PC-9 (cell line): ENCODE measurements around the gene ABI3BP. TPM values are rescaled to one million over a fixed set of nuclear protein-coding genes. Genes with fewer than 3 reads are reported as not detected.
A peak's percentile ranks its signal among the peaks of the same experiment; 100 is the strongest.

Source experiments
- BruUV-seq: library from RNA; stranded (reverse); fragments of 400-500 nt; replicated peaks from 2 replicates; lab custom pipeline; 2021; lab: Mats Ljungman, UMichigan
- CTCF ChIA-PET: fragments of 300-600 bp; sonication (Branson Sonifier 250); formaldehyde crosslinking; loops from one replicate; lab custom pipeline; 2022; ENCODE audit warnings: antibody characterized with exemption; lab: Charles Lee
- POLR2A ChIA-PET: fragments of 300-600 bp; sonication (Branson Sonifier 250); formaldehyde crosslinking; loops from one replicate; lab custom pipeline; 2022; ENCODE audit warnings: antibody characterized with exemption; ENCODE audit not compliant: unreplicated experiment; lab: Charles Lee
- DNase-seq, 2 experiments: peaks; one replicate each; pipeline versions ENCODE4 v3.0.0 to v3.0.0-alpha.2; 2015 to 2022; ENCODE audit warnings: mixed read lengths in 1 of 2
- H2AFZ ChIP-seq: fragments of 200-600 bp; sonication (generic); 2 replicates; pipeline ENCODE4 v1.8.1; 2017; ENCODE audit warnings: antibody characterized with exemption
- H3F3A ChIP-seq: fragments of 200-600 bp; sonication (generic); 2 replicates; pipeline ENCODE4 v1.8.1; 2017; ENCODE audit warnings: antibody characterized with exemption, mild to moderate bottlenecking, low read depth; ENCODE audit not compliant: insufficient read depth
- H3K27ac ChIP-seq: fragments of 200-600 bp; sonication (generic); 2 replicates; pipeline ENCODE4 v1.6.1; 2016; ENCODE audit warnings: mixed run types
- H3K27me3 ChIP-seq: fragments of 200-600 bp; sonication (generic); 2 replicates; pipeline ENCODE4 v1.6.1; 2016; ENCODE audit warnings: low read depth, mixed run types; ENCODE audit not compliant: insufficient read depth
- H3K36me3 ChIP-seq: fragments of 200-600 bp; sonication (generic); 2 replicates; pipeline ENCODE4 v1.6.1; 2016; ENCODE audit warnings: low read depth, mixed run types
- H3K4me1 ChIP-seq: fragments of 200-600 bp; sonication (generic); replicated peaks from 2 replicates; pipeline ENCODE4 v1.6.1; 2016; ENCODE audit warnings: mixed run types; ENCODE audit not compliant: insufficient read depth
- H3K4me2 ChIP-seq: fragments of 200-600 bp; sonication (generic); 2 replicates; pipeline ENCODE4 v1.6.1; 2017; ENCODE audit warnings: mixed run types
- H3K4me3 ChIP-seq: fragments of 200-600 bp; sonication (generic); 2 replicates; pipeline ENCODE4 v1.6.1; 2016; ENCODE audit warnings: mixed run types
- H3K79me2 ChIP-seq: fragments of 200-600 bp; sonication (generic); 2 replicates; pipeline ENCODE4 v1.6.1; 2017; ENCODE audit warnings: low read depth, mixed run types
- H3K9me2 ChIP-seq: fragments of 200-600 bp; sonication (generic); 2 replicates; pipeline ENCODE4 v1.8.1; 2017; ENCODE audit warnings: mild to moderate bottlenecking; ENCODE audit not compliant: insufficient read depth
- H3K9me3 ChIP-seq: fragments of 200-600 bp; sonication (generic); 2 replicates; pipeline ENCODE4 v1.8.1; 2016; ENCODE audit warnings: low read depth; ENCODE audit not compliant: insufficient read depth
- H4K20me1 ChIP-seq: fragments of 200-600 bp; sonication (generic); 2 replicates; pipeline ENCODE4 v1.8.1; 2017; ENCODE audit not compliant: insufficient read depth
- EZH2 ChIP-seq: fragments of 200-600 bp; sonication (generic); IDR thresholded peaks from 2 replicates; pipeline ENCODE4 v1.8.0; 2017; ENCODE audit warnings: antibody characterized with exemption, low read depth
- intact Hi-C: fragments of 100-400 bp; cut with micrococcal nuclease; formaldehyde crosslinking; loops from one replicate; pipeline ENCODE4 v1.10.0; 2022; ENCODE audit not compliant: unreplicated experiment
- total RNA-seq: library from RNA; stranded (reverse); gene quantifications from 2 replicates; pipeline ENCODE4 v1.2.3, GENCODE V29; 2021
- TF ChIP-seq, protein P1 (sequence below): fragments of 200-600 bp; sonication (generic); conservative IDR thresholded peaks from 2 replicates; pipeline ENCODE4 v1.6.1; 2017; ENCODE audit warnings: mixed run types, antibody characterized with exemption, mild to moderate bottlenecking, moderate library complexity

ABI3BP gene
- total RNA-seq, 1 experiment from 2014 or later: 4.2 TPM

DNA sequence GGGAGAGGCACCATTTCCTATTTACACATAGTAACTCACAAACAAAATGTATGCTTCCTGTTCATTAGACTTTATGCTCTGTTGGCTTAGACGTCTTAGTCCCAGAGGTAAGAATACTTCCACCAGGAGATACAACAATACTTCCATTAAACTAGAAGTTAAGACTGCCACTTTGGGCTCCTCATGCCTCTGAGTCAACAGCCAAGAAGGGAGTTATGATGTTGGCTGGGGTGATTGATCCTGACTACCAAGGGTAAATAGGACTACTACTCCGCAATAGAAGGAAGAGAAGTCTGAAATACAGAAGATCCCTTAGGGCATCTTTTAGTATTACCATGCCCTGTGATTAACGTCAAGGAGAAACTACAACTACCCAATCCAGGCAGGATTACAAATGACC lies 43.5 kb upstream of the ABI3BP start:
- DNase-seq: peak in 1 of 2 experiments; percentile 86
- Histone ChIP-seq H4K20me1 (no peaks in the 10 kb centered on the region), H3K4me3 (peak overlapping the region; percentile 3; the same call in 1 of the 2 replicates), H3K4me2 (peak overlapping the region; percentile 61), H3K27ac (peak overlapping the region; percentile 92), H3K36me3 (peaks cover 4% of the 10 kb centered on the region; the same call in 1 of the 2 replicates), H3F3A (peaks cover 31% of the 10 kb centered on the region), H3K9me3 (peaks cover 47% of the 10 kb centered on the region), H3K4me1 (peaks cover 36% of the 10 kb centered on the region), H2AFZ (peak overlapping the region; percentile 68), H3K79me2 (no peaks in the 10 kb centered on the region), H3K9me2 (no peaks in the 10 kb centered on the region), H3K27me3 (no peaks in the 10 kb centered on the region)
- no peak for TF ChIP-seq EZH2
- TF ChIP-seq, protein P1, sequence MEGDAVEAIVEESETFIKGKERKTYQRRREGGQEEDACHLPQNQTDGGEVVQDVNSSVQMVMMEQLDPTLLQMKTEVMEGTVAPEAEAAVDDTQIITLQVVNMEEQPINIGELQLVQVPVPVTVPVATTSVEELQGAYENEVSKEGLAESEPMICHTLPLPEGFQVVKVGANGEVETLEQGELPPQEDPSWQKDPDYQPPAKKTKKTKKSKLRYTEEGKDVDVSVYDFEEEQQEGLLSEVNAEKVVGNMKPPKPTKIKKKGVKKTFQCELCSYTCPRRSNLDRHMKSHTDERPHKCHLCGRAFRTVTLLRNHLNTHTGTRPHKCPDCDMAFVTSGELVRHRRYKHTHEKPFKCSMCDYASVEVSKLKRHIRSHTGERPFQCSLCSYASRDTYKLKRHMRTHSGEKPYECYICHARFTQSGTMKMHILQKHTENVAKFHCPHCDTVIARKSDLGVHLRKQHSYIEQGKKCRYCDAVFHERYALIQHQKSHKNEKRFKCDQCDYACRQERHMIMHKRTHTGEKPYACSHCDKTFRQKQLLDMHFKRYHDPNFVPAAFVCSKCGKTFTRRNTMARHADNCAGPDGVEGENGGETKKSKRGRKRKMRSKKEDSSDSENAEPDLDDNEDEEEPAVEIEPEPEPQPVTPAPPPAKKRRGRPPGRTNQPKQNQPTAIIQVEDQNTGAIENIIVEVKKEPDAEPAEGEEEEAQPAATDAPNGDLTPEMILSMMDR: no peak
- intact Hi-C loops: loop anchor here (1.0 to 10.0 kb wide), 7 partner anchors 30 to 648 kb away; partner anchors contain the start of genes RPL24 and TMEM45A
- BruUV-seq: TSS peak; percentile 99
- CTCF ChIA-PET: no interaction called here
- POLR2A ChIA-PET: no interaction called here

DNA sequence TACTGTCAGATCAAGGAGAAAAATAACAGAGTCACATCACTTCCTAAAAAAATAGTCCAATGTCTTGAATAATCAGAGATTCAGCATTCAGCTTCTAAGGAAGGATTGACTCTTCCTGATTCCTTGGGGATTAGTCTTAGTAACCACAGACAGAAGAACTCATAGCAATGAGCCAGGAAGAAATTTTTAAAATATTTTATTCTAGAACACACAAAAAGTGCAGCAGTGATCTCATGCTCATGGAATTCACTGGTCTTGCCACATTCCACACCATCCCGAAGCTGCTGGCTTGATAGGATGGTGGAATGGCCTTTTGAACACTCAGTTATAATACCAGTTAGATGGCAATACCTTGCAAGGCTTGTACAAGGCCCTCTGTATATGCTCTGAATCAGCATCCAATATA lies 43.0 kb upstream of the ABI3BP start:
- no peaks in the 10 kb centered on the region for H3K9me2 ChIP-seq
- peaks cover 4% of the 10 kb centered on the region; the same call in 1 of the 2 replicates for H3K36me3 ChIP-seq
- intact Hi-C loops: loop anchor here (1.0 to 10.0 kb wide), 7 partner anchors 30 to 649 kb away; partner anchors contain the start of genes RPL24 and TMEM45A
- H3K4me1 ChIP-seq: peaks cover 35% of the 10 kb centered on the region
- DNase-seq: peak; percentile 91 to 99
- peak overlapping the region; percentile 92 for H3K27ac ChIP-seq
- H2AFZ ChIP-seq: peak overlapping the region; percentile 68
- peak overlapping the region; percentile 63 for H3K4me2 ChIP-seq
- H3K4me3 ChIP-seq: peak overlapping the region; percentile 14; the same call in 1 of the 2 replicates
- peaks cover 31% of the 10 kb centered on the region for H3F3A ChIP-seq
- H4K20me1 ChIP-seq: no peaks in the 10 kb centered on the region
- no peak for TF ChIP-seq EZH2
- TF ChIP-seq, protein P1: no peak
- H3K27me3 ChIP-seq: no peaks in the 10 kb centered on the region
- BruUV-seq: no TSS peak
- peaks cover 52% of the 10 kb centered on the region for H3K9me3 ChIP-seq
- ChIA-PET CTCF (interaction anchor here (0.6 kb wide), 2 partner anchors 160 to 173 kb away, joined by 4 to 5 read pairs; no protein-coding TSS in a partner anchor), POLR2A (interaction anchor here (0.7 kb wide), 1 partner anchor 39 kb away, joined by 4 read pairs; no protein-coding TSS in a partner anchor)
- no peaks in the 10 kb centered on the region for H3K79me2 ChIP-seq

DNA sequence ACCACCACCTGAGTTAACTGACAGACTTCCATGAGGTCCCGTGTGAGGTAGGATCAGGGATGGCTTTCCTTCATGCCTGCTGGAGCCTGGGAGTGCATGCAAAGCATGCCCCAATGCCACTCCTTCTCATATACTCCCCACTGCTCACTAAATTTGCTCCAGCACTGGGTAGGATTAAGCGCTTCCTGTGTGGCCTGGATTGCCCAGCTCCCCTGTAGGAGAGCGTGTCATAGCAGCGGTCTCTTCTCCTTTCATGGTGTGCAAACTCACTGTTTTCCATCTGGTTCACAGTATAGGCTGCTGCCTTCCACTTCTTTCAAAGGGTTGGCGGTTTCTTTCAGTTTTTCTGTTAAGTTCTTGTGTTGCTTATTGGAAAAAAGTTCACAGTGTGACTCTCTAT lies 34.1 kb upstream of the ABI3BP start:
- Histone ChIP-seq H2AFZ (no peak overlapping the region), H3K4me3 (no peak overlapping the region), H3K27me3 (no peaks in the 10 kb centered on the region), H3K9me2 (no peaks in the 10 kb centered on the region), H3K79me2 (no peaks in the 10 kb centered on the region), H3K36me3 (no peaks in the 10 kb centered on the region), H3K4me2 (no peak overlapping the region), H3K9me3 (peaks cover 26% of the 10 kb centered on the region), H3K4me1 (0 out of 2 replicates have a peak, but pooled peaks cover 4% of the 10 kb centered on the region), H3F3A (no peaks in the 10 kb centered on the region), H4K20me1 (no peaks in the 10 kb centered on the region), H3K27ac (no peak overlapping the region)
- BruUV-seq: no TSS peak
- intact Hi-C loops: no loop called here
- ChIA-PET POLR2A (no interaction called here), CTCF (no interaction called here)
- TF ChIP-seq, protein P1: no peak
- TF ChIP-seq EZH2: no peak
- DNase-seq: peak in 1 of 2 experiments; percentile 30
